GM23248 (cell line): Measurements from ENCODE around the gene CYGB. TPM values are rescaled to one million over a fixed set of nuclear protein-coding genes. Genes with fewer than 3 reads are reported as not detected.
"Not testable (repeated sequence)": the region's sequence is repeated elsewhere in the genome, so short reads cannot be mapped to it uniquely, and the experiment has no call there.

ENCODE experiments used
- DNase-seq: peaks from one replicate; pipeline ENCODE4 v3.0.0-alpha.2; 2015
- H2AFZ ChIP-seq: fragments of 200-600 bp; sonication (generic); 2 replicates; pipeline ENCODE4 v1.6.1; 2016; ENCODE audit warnings: antibody characterized with exemption
- H3F3A ChIP-seq: fragments of 200-600 bp; sonication (generic); 2 replicates; pipeline ENCODE4 v1.6.1; 2016; ENCODE audit warnings: mild to moderate bottlenecking, antibody characterized with exemption, mixed run types; ENCODE audit not compliant: insufficient read depth
- H3K27ac ChIP-seq: fragments of 200-600 bp; sonication (generic); 2 replicates; pipeline ENCODE4 v1.5.1; 2016; ENCODE audit warnings: mild to moderate bottlenecking
- H3K27me3 ChIP-seq: fragments of 200-600 bp; sonication (generic); replicated peaks from 2 replicates; pipeline ENCODE4 v1.6.1; 2016; ENCODE audit warnings: mild to moderate bottlenecking; ENCODE audit not compliant: insufficient read depth
- H3K36me3 ChIP-seq: fragments of 200-600 bp; sonication (generic); 2 replicates; pipeline ENCODE4 v1.6.1; 2016; ENCODE audit warnings: low read depth, mild to moderate bottlenecking
- H3K4me1 ChIP-seq: fragments of 200-600 bp; sonication (generic); 2 replicates; pipeline ENCODE4 v1.6.1; 2016; ENCODE audit warnings: mild to moderate bottlenecking; ENCODE audit not compliant: insufficient read depth
- H3K4me2 ChIP-seq: fragments of 200-600 bp; sonication (generic); one replicate; pipeline ENCODE4 v1.6.1; 2016; ENCODE audit warnings: mild to moderate bottlenecking; ENCODE audit not compliant: unreplicated experiment
- H3K4me3 ChIP-seq: fragments of 200-600 bp; sonication (generic); 2 replicates; pipeline ENCODE4 v1.5.1; 2016; ENCODE audit warnings: mild to moderate bottlenecking
- H3K79me2 ChIP-seq: fragments of 200-600 bp; sonication (generic); 2 replicates; pipeline ENCODE4 v1.6.1; 2016; ENCODE audit warnings: mild to moderate bottlenecking; ENCODE audit not compliant: insufficient read depth
- H3K9ac ChIP-seq: fragments of 200-600 bp; sonication (generic); 2 replicates; pipeline ENCODE4 v1.6.1; 2016; ENCODE audit warnings: mild to moderate bottlenecking
- H3K9me2 ChIP-seq: fragments of 200-600 bp; sonication (generic); 2 replicates; pipeline ENCODE4 v1.6.1; 2016; ENCODE audit warnings: mixed run types, mild to moderate bottlenecking, moderate library complexity; ENCODE audit not compliant: insufficient read depth
- H3K9me3 ChIP-seq: fragments of 200-600 bp; sonication (generic); one replicate; pipeline ENCODE4 v1.6.1; 2017; ENCODE audit warnings: low read depth
- H4K20me1 ChIP-seq: fragments of 200-600 bp; sonication (generic); 2 replicates; pipeline ENCODE4 v1.6.0; 2016; ENCODE audit not compliant: insufficient read depth
- EZH2 ChIP-seq: fragments of 200-600 bp; sonication (generic); IDR thresholded peaks from 2 replicates; pipeline ENCODE4 v1.6.1; 2018; ENCODE audit warnings: antibody characterized with exemption, mild to moderate bottlenecking; ENCODE audit not compliant: insufficient read depth, poor library complexity, severe bottlenecking
- EZH2phosphoT487 ChIP-seq: fragments of 200-600 bp; sonication (generic); IDR thresholded peaks from 2 replicates; pipeline ENCODE4 v1.6.1; 2018; ENCODE audit warnings: antibody characterized with exemption, moderate library complexity, mild to moderate bottlenecking, low read depth; ENCODE audit not compliant: insufficient read depth
- WGBS, 2 experiments: methylation state at CpG; one replicate each; pipeline ENCODE4 v1.1.6; 2015 to 2017; ENCODE audit warnings: low lambda C conversion rate in 2 of 2, low coverage in 1 of 2; ENCODE audit errors: missing lambda C conversion rate in 2 of 2; 5-methylcytosine and 5-hydroxymethylcytosine counted together
- in situ Hi-C: fragments of 300-500 bp; cut with MboI; formaldehyde crosslinking; loops from 2 replicates; pipeline ENCODE4 v1.15.0; 2020
- polyA plus RNA-seq: library from polyadenylated mRNA; unstranded; fragments of >200 nt; fragmentation: Nextera tagmentation; extraction: Ambion mirVana; gene quantifications from 2 replicates; pipeline ENCODE4 v1.2.1, GENCODE V29; 2016
- total RNA-seq: library from RNA; depleted of rRNA; stranded (reverse); fragments of >200 nt; shearing (Covaris generic); gene quantifications from 2 replicates; pipeline ENCODE4 v1.2.3, GENCODE V29; 2014

CYGB gene
- total and polyA plus RNA-seq, 2 experiments from 2014 or later = 1.1 to 8.3 TPM

DNA sequence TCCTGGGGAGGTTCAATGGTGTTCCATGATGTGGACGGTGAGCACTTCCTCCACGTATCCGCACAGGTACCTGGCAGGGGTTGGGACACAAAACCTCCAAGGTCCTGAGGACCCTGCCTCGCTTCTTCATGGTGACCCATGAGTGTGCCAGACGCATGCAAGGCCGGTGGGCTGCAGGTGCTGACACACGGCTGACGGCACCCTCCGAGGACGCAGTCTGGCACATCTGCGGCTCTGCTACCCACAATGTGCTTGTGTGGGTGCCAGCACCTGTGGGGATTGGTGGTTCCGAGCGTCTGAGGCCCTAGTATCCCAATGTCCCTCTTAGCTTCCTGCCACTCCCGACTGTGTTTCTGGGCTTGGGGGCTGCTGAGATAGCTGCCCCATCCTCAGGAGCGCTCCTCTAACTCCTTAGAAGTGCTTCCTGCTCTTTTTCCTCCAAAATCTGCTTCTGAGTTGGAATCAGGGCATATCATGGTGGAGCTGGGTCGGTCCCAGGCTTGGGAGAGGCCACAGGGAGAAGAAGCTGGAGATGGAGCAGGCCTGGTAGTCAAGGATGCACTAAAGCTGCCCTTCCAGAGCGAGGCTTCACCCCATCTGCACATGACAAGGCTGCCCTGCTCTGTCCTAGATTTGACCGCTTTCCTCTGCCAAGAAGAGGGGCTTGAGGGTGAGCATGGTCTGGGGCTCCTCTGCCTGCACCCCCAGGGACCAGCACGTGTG is 1.6 kb downstream of the CYGB start:
- H3K9ac ChIP-seq = no peak overlapping the region
- H3K4me1 ChIP-seq = 0 out of 2 replicates have a peak, but pooled peaks cover under 1% of the 10 kb centered on the region
- H3K27me3 ChIP-seq = no peaks in the 10 kb centered on the region
- no peak overlapping the region for H3K27ac ChIP-seq
- no peaks in the 10 kb centered on the region for H3K79me2 ChIP-seq
- no peak overlapping the region for H2AFZ ChIP-seq
- WGBS, 2 experiments = 87 to 88% methylated on average over 19 of the region's 19 CpGs
- no peaks in the 10 kb centered on the region for H3F3A ChIP-seq
- no peaks in the 10 kb centered on the region for H3K36me3 ChIP-seq
- DNase-seq = no peak
- in situ Hi-C loops = no loop called here
- no peak overlapping the region for H3K4me2 ChIP-seq
- H3K9me2 ChIP-seq = no peaks in the 10 kb centered on the region
- no peak for TF ChIP-seq EZH2phosphoT487
- no peak for TF ChIP-seq EZH2
- H3K4me3 ChIP-seq = no peak overlapping the region
- no peaks in the 10 kb centered on the region for H4K20me1 ChIP-seq
- no peaks in the 10 kb centered on the region for H3K9me3 ChIP-seq

DNA sequence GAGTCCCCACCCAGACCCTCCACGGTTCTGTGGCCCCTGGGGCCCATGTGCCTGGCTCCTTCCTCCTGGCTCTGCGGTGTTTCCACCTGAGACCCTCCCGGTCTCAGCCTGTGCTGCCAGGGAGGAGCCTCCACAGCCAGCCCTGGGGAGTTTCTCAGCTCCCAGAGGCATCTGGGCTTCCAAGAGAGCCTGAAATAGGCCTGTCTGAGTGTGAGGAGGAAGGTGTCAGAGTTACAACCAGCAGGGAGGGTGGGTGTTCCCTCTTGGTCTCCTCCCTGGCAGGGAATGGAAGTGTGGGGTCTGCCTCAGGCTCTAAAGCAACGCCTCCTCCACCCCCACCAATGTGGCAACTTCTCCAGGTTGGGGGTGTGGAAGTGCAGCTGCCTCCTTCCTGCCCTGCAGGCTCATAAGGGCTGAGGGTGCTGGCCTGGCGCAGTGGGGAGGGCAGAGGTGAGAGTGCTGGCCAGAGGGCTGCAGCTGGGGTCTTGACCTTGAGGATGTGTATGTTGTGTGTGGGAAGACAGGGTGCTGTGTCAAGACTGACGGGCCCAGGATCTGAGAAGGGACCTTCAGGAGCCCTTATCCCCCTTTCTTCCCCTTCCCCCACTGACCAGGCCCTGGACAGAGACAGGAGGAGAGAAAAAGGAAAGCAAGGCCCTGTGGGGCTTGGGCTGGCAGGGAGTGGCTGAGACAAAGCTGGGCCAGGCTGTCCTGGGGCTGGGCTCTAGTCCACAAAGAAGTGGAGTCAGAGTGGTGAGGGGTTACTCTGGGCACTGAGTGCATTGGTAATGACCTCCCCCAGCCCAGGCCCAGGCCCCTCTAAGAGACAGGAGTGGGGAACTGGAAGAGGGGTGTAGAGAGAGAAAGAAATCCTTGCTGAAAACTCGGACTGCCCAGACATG is 2.4 kb downstream of the CYGB start:
- TF ChIP-seq EZH2 = no peak
- no peak for TF ChIP-seq EZH2phosphoT487
- Histone ChIP-seq H4K20me1 (no peaks in the 10 kb centered on the region), H2AFZ (no peak overlapping the region), H3K9me3 (no peaks in the 10 kb centered on the region), H3K36me3 (no peaks in the 10 kb centered on the region), H3F3A (peaks cover 5% of the 10 kb centered on the region; the same call in 1 of the 2 replicates), H3K4me2 (no peak overlapping the region), H3K79me2 (no peaks in the 10 kb centered on the region), H3K9me2 (no peaks in the 10 kb centered on the region), H3K27me3 (no peaks in the 10 kb centered on the region), H3K9ac (no peak overlapping the region), H3K27ac (no peak overlapping the region), H3K4me3 (no peak overlapping the region), H3K4me1 (peaks cover 8% of the 10 kb centered on the region)
- in situ Hi-C loops = no loop called here
- WGBS, 2 experiments = 80 to 84% methylated on average over 7 of the region's 7 CpGs
- no peak for DNase-seq

DNA sequence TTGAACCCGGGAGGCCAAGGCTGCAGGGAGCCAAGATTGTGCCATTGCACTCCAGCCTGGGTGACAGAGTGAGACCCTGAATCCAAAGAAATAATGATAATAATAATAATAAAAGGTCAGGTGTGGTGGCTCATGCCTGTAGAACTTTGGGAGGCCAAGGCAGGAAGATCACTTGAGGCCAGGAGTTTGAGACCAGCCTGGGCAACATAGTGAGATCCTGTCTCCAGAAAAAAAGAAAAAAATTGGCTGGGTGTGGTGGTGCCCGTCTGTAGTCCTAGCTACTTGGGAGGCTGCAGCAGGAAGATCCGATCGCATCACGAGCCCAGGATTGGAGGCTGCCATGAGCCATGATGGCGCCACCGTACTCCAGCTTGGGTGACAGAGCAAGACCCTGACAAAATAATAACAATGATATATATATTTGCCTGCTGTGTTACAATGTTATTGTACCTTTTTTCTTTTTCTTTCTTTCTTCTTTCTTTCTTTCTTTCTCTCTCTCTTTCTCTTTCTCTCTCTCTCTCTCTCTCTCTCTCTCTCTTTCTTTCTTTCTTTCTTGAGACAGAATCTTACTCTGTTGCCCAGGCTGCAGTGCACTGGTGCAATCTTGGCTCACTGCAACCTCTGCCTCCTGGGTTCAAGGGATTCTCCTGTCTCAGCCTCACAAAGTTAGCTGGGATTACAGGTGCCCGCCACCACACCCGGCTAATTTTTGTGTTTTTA is 3.7 kb downstream of the CYGB start:
- WGBS, 2 experiments = 91 to 95% methylated on average over 9 of the region's 9 CpGs
- H3K79me2 ChIP-seq, H3K36me3 ChIP-seq, H3K9ac ChIP-seq, H4K20me1 ChIP-seq, H3K27ac ChIP-seq, H3K4me3 ChIP-seq, H3F3A ChIP-seq, H3K9me2 ChIP-seq, in situ Hi-C loops, DNase-seq, H2AFZ ChIP-seq, H3K9me3 ChIP-seq, H3K27me3 ChIP-seq, H3K4me2 ChIP-seq: not testable (repeated sequence)
- peaks cover 20% of the 10 kb centered on the region for H3K4me1 ChIP-seq

DNA sequence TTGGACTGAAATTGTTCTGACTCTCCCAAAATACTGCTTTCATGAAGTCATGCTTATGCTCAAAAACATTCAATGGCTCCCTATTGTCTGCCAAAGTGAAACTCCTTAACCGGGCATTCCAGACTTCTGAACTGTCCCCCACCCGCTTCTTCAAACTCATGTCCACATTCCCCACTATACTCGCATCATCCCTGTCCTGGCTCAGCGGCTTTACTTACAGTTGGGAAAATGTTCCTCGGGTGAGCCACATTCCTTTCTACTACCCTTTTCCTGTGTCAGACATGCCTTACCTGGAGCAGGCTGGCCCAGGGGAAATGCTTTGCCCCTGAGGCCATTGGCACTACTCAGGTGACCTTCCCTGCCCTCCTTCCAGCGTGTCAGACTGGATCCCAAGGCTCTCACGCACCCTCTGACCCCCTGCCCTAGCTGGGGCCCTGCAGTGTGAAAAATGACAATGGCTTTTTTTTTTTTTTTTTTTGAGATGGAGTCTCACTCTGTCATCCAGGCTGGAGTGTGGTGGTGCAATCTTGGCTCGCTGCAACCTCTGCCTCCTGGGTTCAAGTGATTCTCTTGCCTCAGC is 5.3 kb downstream of the CYGB start:
- H3K27ac ChIP-seq = no peak overlapping the region
- DNase-seq = no peak
- H4K20me1 ChIP-seq = no peaks in the 10 kb centered on the region
- no peak overlapping the region for H3K9ac ChIP-seq
- no peaks in the 10 kb centered on the region for H3K9me2 ChIP-seq
- no peak overlapping the region for H3K4me2 ChIP-seq
- WGBS, 2 experiments = 88% methylated on average over 8 of the region's 8 CpGs
- H3K79me2 ChIP-seq = no peaks in the 10 kb centered on the region
- no peaks in the 10 kb centered on the region for H3K9me3 ChIP-seq
- in situ Hi-C loops = no loop called here
- H3K27me3 ChIP-seq = no peaks in the 10 kb centered on the region
- no peak overlapping the region for H3K4me3 ChIP-seq
- H3K4me1 ChIP-seq = peaks cover 22% of the 10 kb centered on the region
- peaks cover 5% of the 10 kb centered on the region; the same call in 1 of the 2 replicates for H3F3A ChIP-seq
- H3K36me3 ChIP-seq = no peaks in the 10 kb centered on the region
- no peak overlapping the region for H2AFZ ChIP-seq
- TF ChIP-seq EZH2 = no peak
- no peak for TF ChIP-seq EZH2phosphoT487
